Testis (tissue), 2 donors: ENCODE results near the gene TEX53.

Source experiments
- POLR2A ChIP-seq: fragments of 450-650 bp; IDR thresholded peaks from one replicate; pipeline ENCODE4 v1.6.1; 2017; ENCODE audit warnings: antibody characterized with exemption, mild to moderate bottlenecking, moderate library complexity
- TF ChIP-seq, protein P1 (sequence below), 3 experiments: fragments of 450-650 bp in 2 of 3; fragments of 200-600 bp in 1 of 3; sonication (generic) in 1 of 3; IDR thresholded peaks; one replicate each; pipeline ENCODE4 v1.5.1; 2016 to 2019; ENCODE audit warnings: antibody characterized with exemption in 3 of 3, mild to moderate bottlenecking in 2 of 3, moderate library complexity in 1 of 3

DNA sequence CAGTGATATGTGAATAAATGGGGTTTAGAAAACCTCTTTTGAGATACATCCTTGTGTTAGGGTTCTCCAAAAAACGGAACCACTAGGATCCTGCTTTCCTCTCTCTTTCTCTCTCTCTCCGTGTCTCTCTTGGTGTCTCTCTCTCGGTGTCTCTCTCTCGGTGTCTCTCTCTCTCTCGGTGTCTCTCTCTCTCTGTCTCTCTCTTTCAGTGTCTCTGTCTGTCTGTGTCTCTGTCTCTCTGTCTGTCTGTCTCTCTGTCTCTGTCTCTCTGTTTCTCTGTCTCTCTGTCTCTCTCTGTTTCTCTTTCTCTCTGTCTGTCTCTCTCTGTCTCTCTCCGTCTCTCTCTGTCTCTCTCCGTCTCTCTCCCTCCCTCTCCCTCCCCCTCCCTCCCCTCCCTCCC, 32.2 kb upstream of the TEX53 start:
- TF ChIP-seq, protein P1, sequence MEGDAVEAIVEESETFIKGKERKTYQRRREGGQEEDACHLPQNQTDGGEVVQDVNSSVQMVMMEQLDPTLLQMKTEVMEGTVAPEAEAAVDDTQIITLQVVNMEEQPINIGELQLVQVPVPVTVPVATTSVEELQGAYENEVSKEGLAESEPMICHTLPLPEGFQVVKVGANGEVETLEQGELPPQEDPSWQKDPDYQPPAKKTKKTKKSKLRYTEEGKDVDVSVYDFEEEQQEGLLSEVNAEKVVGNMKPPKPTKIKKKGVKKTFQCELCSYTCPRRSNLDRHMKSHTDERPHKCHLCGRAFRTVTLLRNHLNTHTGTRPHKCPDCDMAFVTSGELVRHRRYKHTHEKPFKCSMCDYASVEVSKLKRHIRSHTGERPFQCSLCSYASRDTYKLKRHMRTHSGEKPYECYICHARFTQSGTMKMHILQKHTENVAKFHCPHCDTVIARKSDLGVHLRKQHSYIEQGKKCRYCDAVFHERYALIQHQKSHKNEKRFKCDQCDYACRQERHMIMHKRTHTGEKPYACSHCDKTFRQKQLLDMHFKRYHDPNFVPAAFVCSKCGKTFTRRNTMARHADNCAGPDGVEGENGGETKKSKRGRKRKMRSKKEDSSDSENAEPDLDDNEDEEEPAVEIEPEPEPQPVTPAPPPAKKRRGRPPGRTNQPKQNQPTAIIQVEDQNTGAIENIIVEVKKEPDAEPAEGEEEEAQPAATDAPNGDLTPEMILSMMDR (IDR thresholded peaks at IDR 0.05): no peak
- no peak for TF ChIP-seq POLR2A
